SK-N-MC (cell line): Measurements from ENCODE around the gene SLC17A2.

Source experiments
- DNase-seq: peaks from one replicate; pipeline ENCODE4 v3.0.0-alpha.2; 2011; ENCODE audit warnings: low read depth, low spot score
- H3K27ac ChIP-seq: fragments of 200-600 bp; sonication (generic); 2 replicates; pipeline ENCODE4 v1.5.1; 2016; ENCODE audit warnings: mixed run types
- H3K36me3 ChIP-seq: fragments of 200-600 bp; sonication (generic); 2 replicates; pipeline ENCODE4 v1.6.1; 2017; ENCODE audit warnings: antibody characterized with exemption, low read length, mixed read lengths; ENCODE audit not compliant: insufficient read depth
- H3K4me3 ChIP-seq: fragments of 200-600 bp; sonication (generic); 2 replicates; pipeline ENCODE4 v1.5.1; 2016
- H3K9ac ChIP-seq: fragments of 200-600 bp; sonication (generic); 2 replicates; pipeline ENCODE4 v1.8.0; 2017; ENCODE audit warnings: mixed run types, mixed read lengths; ENCODE audit not compliant: insufficient read length
- H3K9me3 ChIP-seq: fragments of 200-600 bp; sonication (generic); 2 replicates; pipeline ENCODE4 v1.6.1; 2017; ENCODE audit warnings: low read depth, mild to moderate bottlenecking, antibody characterized with exemption, low read length, moderate library complexity, mixed read lengths
- EZH2 ChIP-seq: fragments of 200-600 bp; sonication (generic); IDR thresholded peaks from one replicate; pipeline ENCODE4 v1.6.1; 2017; ENCODE audit warnings: antibody characterized with exemption
- FOXP2 ChIP-seq: optimal IDR thresholded peaks from 2 replicates; pipeline ENCODE3; 2011; ENCODE audit warnings: mild to moderate bottlenecking, moderate library complexity; ENCODE audit not compliant: insufficient read depth; ENCODE audit errors: extremely low read length, control extremely low read depth
- POLR2AphosphoS5 ChIP-seq: IDR thresholded peaks from 2 replicates; pipeline ENCODE4 v1.6.1; 2012; ENCODE audit warnings: mild to moderate bottlenecking, low read depth, low read length, borderline replicate concordance

The SLC17A2 gene

DNA sequence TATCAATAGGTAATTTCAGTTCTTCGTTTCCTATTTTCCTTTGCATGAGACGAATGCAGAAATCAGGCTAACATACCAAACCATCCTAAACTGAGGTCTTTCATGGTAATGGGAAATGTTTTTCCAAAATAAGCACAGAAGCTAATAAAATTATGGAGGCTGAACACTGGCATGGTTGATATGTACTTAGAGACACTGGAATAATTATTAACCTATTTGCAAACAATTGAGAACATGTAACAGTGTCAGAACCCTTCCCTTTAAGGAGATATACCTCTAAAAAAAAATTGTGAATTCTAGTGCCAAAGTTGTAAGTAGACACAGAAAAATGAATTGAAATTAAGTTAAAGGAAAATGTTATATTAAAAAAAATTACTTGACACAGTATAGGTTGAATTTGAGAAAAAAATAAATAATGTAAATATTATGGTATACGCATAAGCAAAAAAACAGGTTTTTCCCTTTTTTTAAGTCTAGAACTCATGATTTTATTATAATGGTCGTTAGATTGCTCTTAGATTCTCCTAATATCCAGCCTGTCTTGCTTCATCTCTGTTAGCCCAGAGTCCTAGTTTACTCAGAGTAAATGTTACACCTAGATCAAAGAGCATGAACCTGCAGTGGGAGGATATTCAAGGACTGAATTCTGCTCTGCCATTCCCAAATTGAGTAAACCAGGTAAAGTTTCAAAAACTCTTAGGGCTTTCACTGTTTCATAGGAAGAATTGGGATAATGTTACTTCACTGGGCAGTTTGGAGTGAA, 1.7 kb downstream of the SLC17A2 start:
- TF ChIP-seq FOXP2 = no peak
- no peak for TF ChIP-seq POLR2AphosphoS5
- no peak for TF ChIP-seq EZH2
- Histone ChIP-seq H3K9ac (no peak overlapping the region), H3K27ac (no peak overlapping the region), H3K4me3 (no peak overlapping the region), H3K9me3 (no peaks in the 10 kb centered on the region), H3K36me3 (no peaks in the 10 kb centered on the region)
- no peak for DNase-seq

DNA sequence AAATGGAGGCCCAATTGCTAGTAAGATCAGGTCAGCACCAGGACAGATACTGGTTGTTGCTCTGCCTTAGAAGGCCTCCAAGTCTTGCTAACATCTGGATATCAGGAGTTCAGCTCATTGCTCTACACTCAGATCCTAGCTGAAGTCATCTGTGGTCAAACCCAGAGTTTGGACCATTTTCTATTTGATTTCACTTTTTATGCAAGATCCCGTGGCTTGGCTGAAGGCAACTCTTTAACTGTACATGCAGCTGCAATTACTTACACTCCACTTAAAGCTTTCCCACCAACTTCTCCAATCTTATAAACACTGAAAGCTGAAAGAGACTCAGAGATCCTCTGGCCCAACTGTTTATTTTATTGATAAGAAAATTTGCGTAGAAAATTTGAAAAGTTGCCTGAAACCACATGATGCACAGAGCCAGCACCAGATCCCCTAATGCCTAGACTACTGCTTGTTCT, 2.7 kb downstream of the SLC17A2 start:
- TF ChIP-seq FOXP2 (no peak), EZH2 (no peak), POLR2AphosphoS5 (no peak)
- Histone ChIP-seq H3K9me3 (no peaks in the 10 kb centered on the region), H3K4me3 (no peak overlapping the region), H3K36me3 (no peaks in the 10 kb centered on the region), H3K27ac (no peak overlapping the region), H3K9ac (no peak overlapping the region)
- DNase-seq = no peak

DNA sequence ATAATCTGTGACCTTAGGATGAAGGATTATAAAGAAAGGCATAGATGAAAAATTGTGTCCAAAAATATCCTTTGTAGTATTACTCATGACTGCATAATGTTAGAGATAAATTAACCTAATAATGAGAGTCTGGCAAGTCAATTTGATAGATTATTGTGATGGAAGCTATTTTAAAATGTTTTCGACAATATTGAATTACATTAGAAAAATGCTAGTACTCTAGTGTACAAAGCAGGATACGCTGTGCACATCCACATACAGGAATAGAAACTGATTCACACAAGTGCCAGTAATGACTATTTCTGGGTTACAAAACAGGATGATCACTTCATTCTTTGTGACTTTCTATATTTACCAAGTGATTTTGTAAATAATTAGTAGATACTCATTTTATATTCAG, 3.3 kb downstream of the SLC17A2 start:
- no peaks in the 10 kb centered on the region for H3K36me3 ChIP-seq
- TF ChIP-seq POLR2AphosphoS5 (no peak), FOXP2 (no peak), EZH2 (no peak)
- H3K27ac ChIP-seq = no peak overlapping the region
- no peaks in the 10 kb centered on the region for H3K9me3 ChIP-seq
- H3K4me3 ChIP-seq = no peak overlapping the region
- no peak overlapping the region for H3K9ac ChIP-seq
- no peak for DNase-seq

DNA sequence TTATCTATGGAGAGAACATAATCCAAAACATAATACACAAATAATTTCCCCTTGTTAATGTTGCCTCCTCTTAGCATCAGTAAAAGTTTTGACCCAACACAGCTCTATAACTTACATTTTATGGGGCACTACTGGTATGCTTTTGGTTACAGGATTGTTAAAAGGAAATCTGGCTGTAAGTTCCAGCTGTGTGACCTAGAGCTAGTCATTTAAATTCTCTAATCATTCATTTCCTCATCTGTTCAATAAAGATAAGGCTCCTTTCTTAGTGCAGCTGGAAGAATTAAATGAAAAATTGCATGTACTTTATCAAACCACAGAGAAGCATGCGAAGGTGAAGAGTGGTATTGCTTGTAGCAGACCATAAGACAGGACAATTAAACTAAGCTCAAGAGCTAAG, 4.6 kb downstream of the SLC17A2 start:
- Histone ChIP-seq H3K36me3 (no peaks in the 10 kb centered on the region), H3K4me3 (no peak overlapping the region), H3K9me3 (no peaks in the 10 kb centered on the region), H3K9ac (no peak overlapping the region), H3K27ac (no peak overlapping the region)
- TF ChIP-seq EZH2 (no peak), POLR2AphosphoS5 (no peak), FOXP2 (no peak)
- no peak for DNase-seq

DNA sequence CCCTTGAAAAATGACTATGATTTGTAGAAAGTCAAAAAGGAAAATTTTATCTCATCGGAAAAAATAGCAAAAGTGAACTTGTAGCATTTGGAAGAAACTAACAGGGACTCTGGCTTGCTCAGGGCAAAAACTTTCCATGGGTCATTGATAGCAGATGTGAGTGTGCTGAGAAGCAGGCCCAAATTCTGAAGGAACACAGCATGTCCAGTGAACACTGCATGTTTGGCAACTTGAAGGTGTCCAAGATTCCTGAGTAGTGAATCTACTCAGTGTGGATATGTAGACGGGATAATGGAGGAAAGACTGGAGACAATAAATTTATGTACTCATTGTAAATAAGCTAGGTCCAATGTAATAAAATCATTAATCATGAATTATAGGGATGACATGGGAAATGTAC, 8.2 kb downstream of the SLC17A2 start:
- Histone ChIP-seq H3K27ac (no peak overlapping the region), H3K4me3 (no peak overlapping the region), H3K9me3 (no peaks in the 10 kb centered on the region), H3K36me3 (no peaks in the 10 kb centered on the region), H3K9ac (no peak overlapping the region)
- DNase-seq = no peak
- TF ChIP-seq POLR2AphosphoS5 (no peak), FOXP2 (no peak), EZH2 (no peak)

DNA sequence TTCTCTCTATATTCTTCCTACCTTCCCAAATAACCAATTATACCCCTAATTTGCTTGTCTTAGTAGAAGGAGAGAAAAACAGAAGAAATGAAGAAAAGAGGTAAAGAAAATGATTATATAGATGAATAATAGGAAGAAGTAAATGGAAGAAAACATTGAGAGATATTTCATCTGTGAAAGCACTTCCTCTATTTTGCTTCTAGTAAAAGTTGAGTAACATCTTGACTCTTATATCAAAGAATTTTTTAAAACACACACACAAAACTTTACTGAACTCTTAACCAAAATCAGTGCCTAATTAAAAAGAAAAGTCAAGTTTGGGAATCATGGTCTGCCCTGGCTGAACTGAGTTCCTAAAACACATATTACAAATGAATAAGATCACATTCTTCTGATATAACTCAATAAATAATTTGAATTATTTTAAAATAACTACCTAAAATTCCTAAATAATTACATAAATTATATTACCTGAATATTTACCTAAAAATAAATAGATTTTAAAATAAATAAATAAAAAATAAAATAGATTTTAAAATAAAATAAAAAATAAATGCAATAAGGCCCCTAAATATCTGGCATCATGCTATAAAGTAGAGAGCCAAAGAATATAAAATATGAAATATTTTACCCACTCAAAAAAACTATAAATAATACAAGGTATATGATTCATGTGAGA, 8.8 kb downstream of the SLC17A2 start:
- TF ChIP-seq POLR2AphosphoS5 (no peak), FOXP2 (no peak), EZH2 (no peak)
- DNase-seq = no peak
- H3K9ac ChIP-seq = no peak overlapping the region
- no peak overlapping the region for H3K4me3 ChIP-seq
- H3K27ac ChIP-seq = no peak overlapping the region
- no peaks in the 10 kb centered on the region for H3K9me3 ChIP-seq
- H3K36me3 ChIP-seq = no peaks in the 10 kb centered on the region

DNA sequence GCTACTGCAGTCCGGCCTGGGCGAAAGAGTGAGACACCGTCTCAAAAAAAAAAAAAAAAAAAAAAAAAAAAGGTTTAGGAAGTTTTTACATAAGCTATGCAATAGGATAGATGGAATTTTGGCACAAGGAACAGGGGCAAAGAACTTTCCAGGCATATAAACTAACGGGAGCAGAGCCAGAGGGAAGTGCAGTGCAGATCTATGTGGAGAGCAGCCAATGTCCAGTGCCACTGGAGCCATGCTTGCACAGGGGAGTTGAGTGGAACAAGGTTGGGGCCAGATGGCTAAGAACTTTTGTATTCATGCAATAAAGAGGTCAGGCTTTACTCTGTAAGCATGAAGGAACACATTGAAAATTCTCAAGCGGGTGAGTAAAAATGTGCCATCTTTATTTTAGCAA, 10.8 kb downstream of the SLC17A2 start:
- no peak for TF ChIP-seq EZH2
- no peak for TF ChIP-seq FOXP2
- no peak for TF ChIP-seq POLR2AphosphoS5
- no peaks in the 10 kb centered on the region for H3K9me3 ChIP-seq
- H3K4me3 ChIP-seq = no peak overlapping the region
- H3K27ac ChIP-seq = no peak overlapping the region
- no peak overlapping the region for H3K9ac ChIP-seq
- DNase-seq = no peak
- H3K36me3 ChIP-seq = no peaks in the 10 kb centered on the region

DNA sequence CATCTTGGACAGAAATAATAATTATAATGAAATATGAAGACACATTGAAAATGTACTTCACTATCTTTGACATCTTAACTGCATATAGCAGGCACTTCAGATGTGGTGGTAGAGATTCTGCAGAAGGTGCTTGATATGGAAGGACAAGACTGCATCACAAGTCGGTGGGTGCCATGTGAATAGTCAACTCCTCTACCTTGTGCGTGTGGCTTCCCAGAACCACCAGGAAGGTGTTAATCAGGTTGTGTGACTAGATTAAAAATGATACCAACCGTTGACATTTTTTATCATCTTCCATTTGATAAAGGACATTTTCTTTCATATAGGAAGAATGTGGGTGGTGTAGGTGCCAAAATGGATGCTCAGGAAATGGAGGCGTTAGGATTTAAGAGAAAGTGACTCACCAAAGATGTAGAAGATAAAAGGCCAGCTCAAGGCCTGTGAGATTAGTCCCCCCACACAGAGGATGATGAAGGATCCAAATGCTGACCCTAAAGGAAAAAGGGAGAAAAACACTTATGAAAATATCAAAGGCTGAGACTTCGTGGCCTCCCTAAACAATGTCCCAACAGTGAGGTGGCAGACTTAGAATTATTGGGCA, 12.3 kb downstream of the SLC17A2 start:
- Histone ChIP-seq H3K9ac (no peak overlapping the region), H3K4me3 (no peak overlapping the region), H3K9me3 (no peaks in the 10 kb centered on the region), H3K36me3 (no peaks in the 10 kb centered on the region), H3K27ac (no peak overlapping the region)
- TF ChIP-seq EZH2 = no peak
- no peak for DNase-seq
